Natural killer cell (primary cell): Measurements from ENCODE around the gene TTC7B. TPM values are rescaled to one million over a fixed set of nuclear protein-coding genes. Genes with fewer than 3 reads are reported as not detected.

ENCODE experiments used
- ATAC-seq, 3 donors: fragments of 150-1000 bp in 2 of 3; fragments of 200-7000 bp in 1 of 3; cut with Tn5 transposase; 1 replicate in 1 of 3; 2 replicates in 2 of 3; pipeline ENCODE4 v1.10.0; 2021; ENCODE audit warnings: mild to moderate bottlenecking in 2 of 3, moderate library complexity in 2 of 3
- DNase-seq, 2 donors: peaks; one replicate each; pipeline versions ENCODE4 v3.0.0 to v3.0.0-alpha.2; 2013 to 2021; ENCODE audit warnings: mixed read lengths in 1 of 2
- H3K27ac ChIP-seq: one replicate; pipeline ENCODE4 v1.5.1; 2013; ENCODE audit warnings: mild to moderate bottlenecking, low read length
- H3K27me3 ChIP-seq: one replicate; pipeline ENCODE4 v1.6.1; 2013; ENCODE audit warnings: low read length; ENCODE audit not compliant: control insufficient read depth, insufficient read depth
- H3K36me3 ChIP-seq: one replicate; pipeline ENCODE4 v1.6.1; 2013; ENCODE audit warnings: low read length; ENCODE audit not compliant: control insufficient read depth, insufficient read depth
- H3K4me1 ChIP-seq: one replicate; pipeline ENCODE4 v1.6.1; 2013; ENCODE audit warnings: low read length; ENCODE audit not compliant: control insufficient read depth, insufficient read depth
- H3K4me3 ChIP-seq: one replicate; pipeline ENCODE4 v1.5.1; 2013; ENCODE audit warnings: low read length
- H3K9me3 ChIP-seq: one replicate; pipeline ENCODE4 v1.6.1; 2013; ENCODE audit warnings: low read length; ENCODE audit not compliant: control insufficient read depth, insufficient read depth
- H3K27ac Mint-ChIP-seq, 2 donors: one replicate each; pipeline ENCODE4 v1.8.0; 2022; ENCODE audit warnings: mild to moderate bottlenecking in 2 of 2, mixed read lengths in 2 of 2, moderate library complexity in 1 of 2
- H3K27me3 Mint-ChIP-seq, 2 donors: one replicate each; pipeline ENCODE4 v1.8.0; 2022; ENCODE audit warnings: low read depth in 2 of 2, mixed read lengths in 2 of 2
- H3K36me3 Mint-ChIP-seq: one replicate; pipeline ENCODE4 v1.8.0; 2022; ENCODE audit warnings: mixed read lengths
- H3K4me1 Mint-ChIP-seq, 2 donors: one replicate each; pipeline ENCODE4 v1.8.0; 2022; ENCODE audit warnings: mixed read lengths in 2 of 2
- H3K4me3 Mint-ChIP-seq: one replicate; pipeline ENCODE4 v1.8.0; 2022; ENCODE audit warnings: mild to moderate bottlenecking, moderate library complexity, mixed read lengths
- H3K9me3 Mint-ChIP-seq, 2 donors: one replicate each; pipeline ENCODE4 v1.8.0; 2022; ENCODE audit warnings: mixed read lengths in 2 of 2
- WGBS: methylation state at CpG from one replicate; pipeline ENCODE4 v1.1.7; 2013; ENCODE audit warnings: missing lambda C conversion rate; ENCODE audit not compliant: insufficient coverage; 5-methylcytosine and 5-hydroxymethylcytosine counted together
- intact Hi-C: fragments of 100-400 bp; cut with micrococcal nuclease; formaldehyde crosslinking; loops from one replicate; pipeline ENCODE4 v1.14.2; 2022
- total RNA-seq, 4 donors: library from RNA; stranded (reverse); fragments of 120-200 nt in 1 of 4; gene quantifications; one replicate each; pipeline versions ENCODE4 v1.2.3 to v1.2.4, GENCODE V29; 2013 to 2022
- TF ChIP-seq, protein P1 (sequence below): fragments of 200-600 bp; IDR thresholded peaks from one replicate; pipeline ENCODE4 v1.8.0; 2022; ENCODE audit warnings: antibody characterized with exemption

Gene TTC7B
- total RNA-seq, 3 donors from 2014 or later (not counting 1 experiment from before 2014, with no cell fraction given), result 1.7 to 17.2 (median 5.9) TPM

DNA sequence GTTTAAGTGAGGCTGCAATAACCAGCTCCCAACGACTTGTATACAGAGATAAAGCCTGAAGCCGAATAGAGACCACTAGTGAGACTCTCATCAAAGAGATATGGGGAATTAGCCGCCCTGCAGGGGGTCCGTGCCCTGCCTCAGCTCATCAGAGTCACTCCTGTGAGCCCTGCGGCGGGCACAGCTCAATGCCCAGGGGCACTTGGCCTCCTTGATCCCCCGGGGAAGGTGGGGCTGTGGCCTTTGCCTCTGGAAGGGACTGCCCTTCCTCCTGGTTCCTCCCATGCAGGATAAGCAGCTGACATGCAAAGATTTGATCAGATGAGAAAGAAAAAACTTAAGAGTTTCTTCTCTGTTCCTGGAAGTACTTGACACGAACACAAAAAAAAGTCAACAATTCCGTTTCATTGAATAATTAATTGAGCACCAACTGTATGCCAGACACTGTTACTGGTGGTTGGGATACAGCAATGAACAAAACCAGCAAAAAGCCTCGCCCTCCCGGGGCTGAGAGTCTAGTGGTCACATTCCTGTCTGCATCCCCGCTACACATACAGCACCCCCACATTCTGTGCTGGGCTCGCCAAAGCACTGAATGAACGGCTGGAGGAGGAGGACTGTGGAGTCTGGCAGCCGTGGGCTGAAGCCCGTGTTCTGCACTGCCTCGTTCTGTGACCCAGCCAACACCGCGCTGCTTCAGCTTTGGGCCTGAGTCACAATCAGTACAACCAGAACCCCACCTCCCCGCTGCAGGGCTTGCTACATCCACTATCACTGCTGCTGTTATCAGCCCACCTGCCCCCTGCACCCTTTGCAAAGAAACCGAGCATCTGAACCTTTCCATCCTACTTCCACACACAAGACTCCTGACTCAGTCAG is 10.3 kb downstream of the TTC7B start:
- ATAC-seq (no peak), DNase-seq (no peak)
- Mint-ChIP-seq H3K4me3 (no peak overlapping the region), H3K9me3 (peaks cover 0 to 3% of the 10 kb centered on the region in 2 donors), H3K4me1 (peaks cover 6 to 7% of the 10 kb centered on the region in 2 donors), H3K36me3 (no peaks in the 10 kb centered on the region), H3K27ac (no peak overlapping the region), H3K27me3 (peaks cover 0 to 2% of the 10 kb centered on the region in 2 donors)
- no peaks in the 10 kb centered on the region for H3K9me3 ChIP-seq
- 89% methylated on average over 21 of the region's 21 CpGs for WGBS
- TF ChIP-seq, protein P1, sequence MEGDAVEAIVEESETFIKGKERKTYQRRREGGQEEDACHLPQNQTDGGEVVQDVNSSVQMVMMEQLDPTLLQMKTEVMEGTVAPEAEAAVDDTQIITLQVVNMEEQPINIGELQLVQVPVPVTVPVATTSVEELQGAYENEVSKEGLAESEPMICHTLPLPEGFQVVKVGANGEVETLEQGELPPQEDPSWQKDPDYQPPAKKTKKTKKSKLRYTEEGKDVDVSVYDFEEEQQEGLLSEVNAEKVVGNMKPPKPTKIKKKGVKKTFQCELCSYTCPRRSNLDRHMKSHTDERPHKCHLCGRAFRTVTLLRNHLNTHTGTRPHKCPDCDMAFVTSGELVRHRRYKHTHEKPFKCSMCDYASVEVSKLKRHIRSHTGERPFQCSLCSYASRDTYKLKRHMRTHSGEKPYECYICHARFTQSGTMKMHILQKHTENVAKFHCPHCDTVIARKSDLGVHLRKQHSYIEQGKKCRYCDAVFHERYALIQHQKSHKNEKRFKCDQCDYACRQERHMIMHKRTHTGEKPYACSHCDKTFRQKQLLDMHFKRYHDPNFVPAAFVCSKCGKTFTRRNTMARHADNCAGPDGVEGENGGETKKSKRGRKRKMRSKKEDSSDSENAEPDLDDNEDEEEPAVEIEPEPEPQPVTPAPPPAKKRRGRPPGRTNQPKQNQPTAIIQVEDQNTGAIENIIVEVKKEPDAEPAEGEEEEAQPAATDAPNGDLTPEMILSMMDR, result no peak
- no peak overlapping the region for H3K27ac ChIP-seq
- H3K4me3 ChIP-seq, result no peak overlapping the region
- peaks cover 8% of the 10 kb centered on the region for H3K4me1 ChIP-seq
- no peaks in the 10 kb centered on the region for H3K27me3 ChIP-seq
- no peaks in the 10 kb centered on the region for H3K36me3 ChIP-seq
- intact Hi-C loops, result no loop called here

DNA sequence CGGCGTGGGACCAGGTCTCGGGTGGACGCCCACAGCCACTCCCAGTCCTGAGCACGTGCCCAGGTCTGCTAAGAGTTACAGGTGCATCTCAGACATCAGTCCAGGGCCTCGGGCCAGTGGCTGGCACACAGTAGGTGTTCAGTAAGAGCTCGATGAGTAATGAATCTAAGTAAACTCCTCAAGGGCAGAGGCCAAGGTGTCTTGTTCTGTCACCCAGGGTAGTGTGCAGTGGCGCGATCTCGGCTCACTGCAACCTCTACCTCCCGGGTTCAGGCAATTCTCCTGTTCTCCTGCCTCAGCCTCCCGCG is 11.2 kb downstream of the TTC7B start:
- Mint-ChIP-seq H3K4me1 (peaks cover 7 to 12% of the 10 kb centered on the region in 2 donors), H3K9me3 (peaks cover 0 to 3% of the 10 kb centered on the region in 2 donors), H3K36me3 (no peaks in the 10 kb centered on the region), H3K27me3 (peaks cover 0 to 2% of the 10 kb centered on the region in 2 donors), H3K27ac (no peak overlapping the region), H3K4me3 (no peak overlapping the region)
- no peaks in the 10 kb centered on the region for H3K36me3 ChIP-seq
- ATAC-seq (no peak), DNase-seq (no peak)
- intact Hi-C loops, result no loop called here
- H3K9me3 ChIP-seq, result no peaks in the 10 kb centered on the region
- H3K4me3 ChIP-seq, result no peak overlapping the region
- TF ChIP-seq, protein P1, result no peak
- 95% methylated on average over 13 of the region's 13 CpGs for WGBS
- no peak overlapping the region for H3K27ac ChIP-seq
- H3K27me3 ChIP-seq, result no peaks in the 10 kb centered on the region
- H3K4me1 ChIP-seq, result peaks cover 8% of the 10 kb centered on the region

DNA sequence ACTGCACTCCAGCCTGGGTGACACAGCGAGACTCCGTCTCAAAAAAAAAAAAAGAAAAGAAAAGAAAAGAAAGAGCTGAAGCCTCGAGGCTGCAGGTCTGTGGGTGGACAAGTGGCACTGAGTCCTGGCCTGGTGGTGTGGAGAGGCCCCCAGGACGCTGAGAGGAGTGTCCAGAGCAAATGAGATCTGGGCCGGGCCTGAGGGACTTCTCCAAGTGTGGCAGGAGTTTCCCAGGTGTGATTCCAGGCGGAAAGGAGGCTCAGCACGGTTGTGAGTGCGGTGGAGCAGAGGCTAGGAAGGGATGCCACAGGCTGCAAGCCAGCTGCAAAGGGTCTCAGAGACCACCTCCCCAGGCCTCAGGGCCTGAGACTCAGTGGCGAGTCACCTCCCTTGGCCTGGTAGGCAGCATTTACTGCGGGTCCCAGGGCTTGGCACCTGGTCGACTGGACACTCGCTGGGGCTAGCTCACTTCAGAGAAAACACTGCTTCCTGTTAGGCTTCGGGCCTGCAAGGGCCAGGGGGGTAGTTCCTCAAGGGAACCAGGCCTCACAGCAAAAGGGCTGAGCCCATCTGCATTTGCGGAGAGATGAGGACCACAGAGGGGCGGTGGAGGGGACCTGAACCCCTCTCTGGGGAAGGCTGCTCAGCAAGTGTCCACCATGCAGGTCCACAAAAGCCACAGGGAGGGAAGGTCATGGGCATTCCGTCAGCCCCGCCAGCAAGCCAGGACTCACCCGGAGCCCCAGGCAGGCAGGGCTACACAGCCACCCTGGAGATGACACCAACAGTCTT is 11.7 kb downstream of the TTC7B start:
- TF ChIP-seq, protein P1, result no peak
- WGBS, result 82% methylated on average over 18 of the region's 18 CpGs
- Histone ChIP-seq H3K4me1 (peaks cover 8% of the 10 kb centered on the region), H3K9me3 (no peaks in the 10 kb centered on the region), H3K36me3 (no peaks in the 10 kb centered on the region), H3K27ac (no peak overlapping the region), H3K4me3 (no peak overlapping the region), H3K27me3 (no peaks in the 10 kb centered on the region)
- DNase-seq (no peak), ATAC-seq (no peak)
- peaks cover 0 to 2% of the 10 kb centered on the region in 2 donors for H3K27me3 Mint-ChIP-seq
- H3K9me3 Mint-ChIP-seq, result peaks cover 0 to 3% of the 10 kb centered on the region in 2 donors
- H3K27ac Mint-ChIP-seq, result no peak overlapping the region
- peaks cover 7 to 12% of the 10 kb centered on the region in 2 donors for H3K4me1 Mint-ChIP-seq
- H3K4me3 Mint-ChIP-seq, result no peak overlapping the region
- intact Hi-C loops, result no loop called here
- no peaks in the 10 kb centered on the region for H3K36me3 Mint-ChIP-seq
